ENCODE results near the gene ZNF273.

GRCh38 chr7:64880322-64881297 lies 22.5 kb upstream of the ZNF273 start:
- no peak for TF ChIP-seq CTCF (IDR thresholded peaks at IDR 0.05)
- TF ChIP-seq POLR2AphosphoS5 (IDR thresholded peaks at IDR 0.05) = no peak

Measured in breast epithelium (tissue), 3 donors.